GM21723 (cell line): Measurements from ENCODE around the gene C19orf12.
A peak's percentile ranks its signal among the peaks of the same experiment; 100 is the strongest.

ENCODE experiments used
- ATAC-seq: cut with Tn5 transposase; IDR thresholded peaks from one replicate; pipeline ENCODE4 v1.9.1; 2021; ENCODE audit warnings: mild to moderate bottlenecking, moderate library complexity; ENCODE audit not compliant: unreplicated experiment

C19orf12 gene

DNA sequence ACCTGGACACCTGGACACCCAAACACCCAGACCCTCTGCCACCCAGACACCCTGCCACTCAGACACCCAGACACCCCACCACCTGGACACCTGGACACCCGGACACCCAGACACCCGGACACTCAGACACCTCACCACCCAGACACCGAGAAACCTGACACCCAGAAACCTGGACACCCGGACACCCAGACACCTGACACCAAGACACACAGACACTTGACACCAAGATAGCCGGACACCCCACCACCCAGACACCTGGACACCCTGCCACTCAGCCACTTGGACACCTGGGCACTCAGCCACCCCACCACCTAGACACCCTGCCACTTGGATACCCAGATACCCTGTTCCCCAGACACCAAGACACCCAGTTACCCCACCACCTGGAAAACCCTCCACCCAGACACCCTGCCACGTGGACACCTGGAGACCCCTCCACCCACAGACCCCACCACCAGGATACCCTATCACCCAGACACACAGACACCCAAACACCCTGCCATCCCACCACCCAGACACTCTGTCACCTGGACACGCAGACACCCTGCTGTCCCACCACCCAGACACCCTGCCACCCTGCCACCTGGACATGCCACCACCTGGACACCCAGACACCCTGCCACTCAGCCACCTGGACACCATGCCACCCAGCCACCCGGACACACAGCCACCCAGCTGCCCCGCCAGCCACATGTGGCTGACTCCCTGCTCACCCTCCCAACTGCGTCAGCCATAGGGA is 17.4 kb downstream of the C19orf12 start:
- ATAC-seq, result no peak

DNA sequence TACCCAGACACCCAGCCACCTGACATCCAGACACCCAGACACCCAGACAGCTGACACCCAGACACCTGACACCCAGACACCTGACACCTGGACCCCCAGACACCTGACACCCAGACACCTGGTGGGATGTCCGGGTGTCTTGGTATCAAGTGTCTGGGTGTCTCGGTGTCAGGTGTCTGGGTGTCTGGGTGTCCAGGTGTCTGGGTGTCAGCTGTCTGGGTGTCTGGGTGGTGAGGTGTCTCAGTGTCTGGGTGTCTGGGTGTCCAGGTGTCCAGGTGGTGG is 18.6 kb downstream of the C19orf12 start:
- no peak for ATAC-seq

DNA sequence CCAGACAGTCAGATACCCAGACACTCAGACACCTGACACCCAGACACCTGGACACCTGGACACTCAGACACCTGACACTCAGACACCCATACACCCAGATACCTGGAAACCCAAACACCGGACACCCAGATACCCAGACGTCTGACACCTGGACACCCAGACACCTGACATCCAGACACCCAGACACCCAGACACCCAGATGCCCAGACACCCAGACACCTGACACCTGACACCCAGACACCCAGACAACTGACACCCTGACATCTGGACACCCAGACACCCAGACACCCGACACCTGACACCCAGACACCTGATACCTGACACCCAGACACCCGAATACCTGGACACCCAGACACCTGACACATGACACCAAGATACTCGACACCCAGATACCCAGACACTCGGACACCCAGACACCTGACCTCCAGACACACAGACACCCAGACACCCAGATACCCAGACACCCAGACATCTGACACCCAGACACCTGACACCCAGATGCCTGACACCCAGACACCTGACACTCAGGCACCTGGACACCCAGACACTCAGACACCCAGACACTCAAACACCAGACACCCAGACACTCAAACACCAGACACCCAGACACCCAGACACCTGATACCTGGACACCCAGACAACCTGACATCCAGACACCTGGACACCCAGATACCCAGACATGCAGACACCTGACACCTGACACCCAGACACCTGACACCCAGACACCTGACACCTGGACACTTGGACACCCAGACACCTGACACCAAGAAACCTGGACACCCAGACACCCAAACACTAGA is 19.1 kb downstream of the C19orf12 start:
- ATAC-seq, result no peak

DNA sequence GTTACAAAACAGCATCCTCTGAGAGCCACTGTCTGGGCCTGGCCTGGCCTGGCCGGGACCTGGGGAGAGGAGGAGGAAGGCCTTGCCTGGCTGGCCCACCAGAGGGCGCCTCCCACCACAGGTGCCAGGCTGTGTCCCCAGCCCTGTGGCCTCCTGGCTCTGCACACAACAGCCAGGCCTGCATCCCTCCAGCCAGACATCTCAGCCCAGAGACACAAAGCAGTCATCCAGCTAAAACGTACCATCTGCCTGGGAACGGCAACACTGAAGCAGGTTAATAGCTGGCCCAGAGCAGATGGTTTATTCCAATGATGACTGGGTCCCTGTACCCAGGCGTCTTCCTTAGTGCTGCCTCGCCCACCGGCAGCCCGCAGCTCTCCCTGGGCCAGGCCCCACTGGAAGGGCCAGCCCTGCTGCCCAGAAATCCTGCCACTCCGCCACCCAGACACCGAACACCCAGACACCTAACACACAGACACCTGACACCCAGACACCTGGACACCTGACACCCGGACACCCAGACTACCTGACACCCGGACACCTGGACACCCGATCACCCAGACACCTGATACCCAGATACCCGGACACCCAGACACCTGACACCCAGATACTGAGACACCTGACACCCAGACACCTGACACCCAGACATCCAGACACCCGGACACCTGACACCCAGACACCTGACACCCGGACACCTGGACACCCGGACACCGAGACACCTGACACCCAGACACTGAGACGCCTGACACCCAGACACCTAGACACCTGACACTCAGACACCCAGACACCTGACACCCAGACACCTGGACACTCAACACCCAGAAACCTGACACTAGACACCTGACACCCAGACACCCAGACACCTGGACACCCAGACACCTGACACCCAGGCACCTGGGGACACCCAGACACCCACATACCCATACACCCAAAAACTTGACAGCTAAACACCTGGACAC is 20.1 kb downstream of the C19orf12 start:
- peak; percentile 92 for ATAC-seq

DNA sequence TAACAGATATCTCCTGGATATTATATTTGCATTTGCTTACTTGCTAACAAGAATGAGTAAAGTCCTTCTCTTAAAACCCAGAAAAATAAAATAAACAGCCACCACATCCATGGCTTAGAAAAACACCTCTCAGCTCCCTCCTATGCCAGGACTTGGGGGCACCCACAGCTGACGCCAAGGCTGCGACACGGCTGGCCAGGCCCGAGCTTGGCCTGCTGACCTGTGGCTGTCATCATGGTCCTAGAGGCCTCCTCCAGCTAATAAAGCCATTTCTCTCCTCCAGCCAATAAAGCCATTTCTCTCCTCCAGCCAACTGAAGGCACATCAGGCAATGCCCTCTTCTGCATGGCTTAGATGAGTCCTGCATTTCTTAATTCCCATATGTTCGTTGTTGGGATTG is 20.9 kb downstream of the C19orf12 start:
- ATAC-seq, result no peak

DNA sequence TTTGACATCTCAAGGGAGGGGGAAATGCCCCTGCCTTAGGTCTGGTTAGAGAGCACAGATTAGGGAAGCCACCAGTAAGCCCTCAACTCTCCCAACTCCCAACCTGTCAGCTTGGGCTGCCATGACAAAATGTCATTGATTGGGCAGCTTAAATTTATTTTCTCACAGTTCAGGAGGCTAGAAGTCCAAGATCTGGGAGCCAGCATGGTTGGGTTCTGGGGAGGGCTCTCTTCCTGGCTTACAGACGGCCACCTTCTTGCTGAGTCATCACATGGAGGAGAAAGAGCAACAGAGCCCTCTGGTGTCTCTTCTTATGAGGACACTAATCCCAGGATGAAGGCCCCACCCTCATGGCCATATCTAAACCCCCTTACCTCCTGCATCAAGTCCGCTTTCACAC is 24.2 kb downstream of the C19orf12 start:
- ATAC-seq, result no peak

DNA sequence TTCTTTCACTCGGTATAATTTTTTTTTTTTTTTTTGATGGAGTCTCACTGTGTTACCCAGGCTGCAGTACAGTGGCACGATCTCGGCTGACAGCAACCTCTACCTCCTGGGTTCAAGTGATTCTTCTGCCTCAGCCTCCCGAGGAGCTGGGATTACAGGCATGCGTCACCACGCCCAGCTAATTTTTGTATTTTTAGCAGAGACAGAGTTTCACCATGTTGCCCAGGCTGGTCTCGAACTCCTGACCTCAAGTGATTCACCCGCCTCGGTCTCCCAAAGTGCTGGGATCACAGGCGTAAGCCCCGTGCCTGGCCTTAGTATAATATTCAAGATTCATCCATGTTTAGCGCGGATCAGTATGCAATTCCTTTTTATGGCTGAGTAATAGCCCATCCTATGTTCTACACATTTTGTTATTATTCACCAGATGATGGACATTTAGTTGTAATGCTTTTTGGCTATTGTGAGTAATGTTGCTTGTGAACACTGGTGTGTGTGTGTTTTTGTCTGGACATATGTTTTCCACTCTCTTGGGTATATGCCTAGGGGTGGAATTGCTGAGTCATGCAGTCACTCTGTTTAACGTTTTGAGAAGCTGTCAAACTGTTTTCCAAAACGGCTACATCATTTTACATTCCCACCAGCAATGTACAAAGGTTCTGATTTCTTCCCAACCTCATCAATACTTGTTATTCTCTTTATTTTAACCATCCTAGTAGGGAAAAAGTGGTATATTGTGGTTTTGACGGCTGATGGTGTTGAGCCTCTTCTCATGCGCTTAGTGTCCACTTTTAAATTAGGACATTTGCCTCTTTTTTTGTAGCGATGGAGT is 26.9 kb downstream of the C19orf12 start:
- ATAC-seq, result no peak

DNA sequence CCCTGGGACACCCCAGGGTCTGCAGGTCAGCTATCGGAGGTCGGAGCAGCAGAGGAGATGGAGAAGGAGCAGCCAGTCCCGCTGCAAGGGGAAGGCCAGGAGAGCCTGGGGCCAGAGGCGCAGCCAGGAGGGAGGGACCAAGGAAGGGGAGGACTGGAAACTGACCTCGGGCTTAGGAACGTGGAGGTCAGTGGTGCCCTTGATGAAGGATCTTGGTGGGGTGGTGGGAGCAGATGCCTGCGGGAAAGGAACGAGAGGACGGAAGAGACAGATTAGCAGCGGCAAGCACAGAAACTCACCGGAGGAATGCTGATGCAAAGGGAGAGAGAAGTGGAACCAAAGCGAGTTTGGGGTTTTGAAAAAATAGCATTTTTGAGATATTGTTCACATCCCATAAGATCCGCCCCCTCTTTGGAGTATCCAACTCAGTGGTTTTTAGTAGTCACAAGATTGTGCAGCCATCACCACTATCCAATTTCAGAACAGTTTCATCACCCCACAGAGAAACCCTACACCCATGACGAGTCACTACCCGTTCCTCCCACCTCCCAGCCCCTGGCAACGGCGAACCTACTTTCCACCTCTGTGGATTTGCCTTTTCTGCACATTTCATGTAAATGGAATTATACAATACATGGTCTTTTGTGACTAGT is 27.7 kb downstream of the C19orf12 start:
- ATAC-seq, result no peak

DNA sequence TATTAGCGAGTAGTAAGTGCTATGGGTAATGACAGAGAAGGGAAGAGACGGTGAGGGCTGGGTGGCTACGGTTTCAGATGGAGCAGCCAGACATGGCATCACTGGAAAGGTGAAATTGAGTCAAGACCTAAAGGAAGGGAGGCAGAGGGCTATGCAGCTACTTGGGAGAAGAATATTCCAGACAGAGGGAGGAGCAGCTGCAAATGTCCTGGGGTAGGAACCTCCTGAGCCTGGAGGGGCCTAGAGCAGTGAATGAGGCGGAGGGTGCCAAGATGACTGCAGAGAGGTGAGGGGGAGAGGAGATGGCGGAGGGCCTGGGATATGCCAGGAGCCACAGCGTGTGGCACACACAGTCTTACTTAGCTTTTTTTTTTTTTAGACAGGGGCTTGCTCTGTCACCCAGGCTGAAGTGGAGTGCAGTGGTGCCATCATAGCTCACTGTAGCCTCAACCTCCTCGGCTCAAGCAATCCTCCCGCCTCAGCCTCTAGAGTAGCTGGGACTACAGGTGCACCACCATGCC is 28.7 kb downstream of the C19orf12 start:
- no peak for ATAC-seq

DNA sequence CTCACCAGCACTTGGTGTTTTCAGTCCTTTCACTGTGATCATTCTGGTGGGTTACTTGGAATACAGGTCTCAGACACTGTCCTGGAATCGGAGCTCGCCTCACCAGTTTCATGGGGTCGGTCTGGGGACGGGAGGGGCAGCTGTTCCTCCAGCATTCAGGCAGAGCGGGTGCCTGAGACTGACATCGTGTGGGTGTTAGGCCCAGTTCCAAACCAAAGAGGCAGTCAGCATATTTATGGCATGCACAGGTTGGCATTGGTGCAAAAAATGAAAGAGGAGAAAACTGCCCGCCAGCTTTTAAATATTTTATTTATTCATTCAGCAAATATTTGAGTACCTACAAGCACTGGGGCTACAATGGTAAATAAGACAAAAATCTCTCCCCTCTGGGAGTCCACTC is 29.7 kb downstream of the C19orf12 start:
- no peak for ATAC-seq

DNA sequence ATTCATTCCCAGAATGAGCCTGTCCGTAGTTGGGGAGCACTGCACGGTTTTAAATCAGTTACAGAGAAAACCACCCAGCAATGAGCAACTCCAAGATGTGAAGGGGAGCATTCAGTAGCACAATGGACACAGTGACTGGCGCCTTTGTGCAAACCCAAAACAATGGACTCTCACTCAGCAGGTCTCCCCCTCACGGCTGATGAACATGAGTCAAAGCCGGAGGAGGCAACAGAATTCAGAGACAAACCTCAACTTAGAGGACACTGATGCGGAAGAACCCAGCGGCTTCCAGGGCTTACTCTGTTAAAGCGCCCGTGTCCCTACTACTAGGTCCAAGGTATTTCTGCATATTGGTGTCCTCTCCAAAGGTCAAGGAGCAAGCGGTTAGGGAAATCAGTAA is 32.1 kb downstream of the C19orf12 start:
- no peak for ATAC-seq

DNA sequence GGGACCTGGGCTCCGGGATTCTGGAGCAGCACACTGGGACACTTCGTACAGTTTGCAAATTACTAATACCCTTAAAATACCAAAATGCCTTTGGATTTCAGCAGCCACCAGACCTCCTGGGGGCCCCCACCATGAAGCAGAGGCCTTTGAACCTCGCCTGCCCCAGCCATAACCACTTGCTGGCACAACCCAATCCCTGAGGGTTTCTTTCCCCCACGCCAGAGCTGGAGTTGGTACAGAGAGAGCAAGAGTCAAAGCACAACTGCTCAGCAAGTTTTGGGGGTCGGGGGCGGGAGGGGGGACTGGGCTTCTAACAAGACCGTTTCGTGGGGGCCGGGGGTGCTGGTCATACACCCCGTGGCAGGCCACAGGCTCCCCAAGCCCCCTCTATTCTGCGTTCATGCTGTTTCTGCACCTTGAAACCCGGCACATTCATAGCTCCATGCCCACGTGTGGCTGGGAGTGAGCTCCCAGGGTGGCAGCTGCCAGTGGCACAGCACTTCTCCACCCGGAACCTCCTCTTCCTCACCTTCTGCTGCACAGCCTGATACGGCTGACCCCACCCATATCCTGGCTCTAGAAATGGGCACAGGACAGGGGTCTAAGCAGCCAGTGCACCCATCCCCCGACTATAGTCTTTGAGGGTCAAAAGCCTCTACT is 32.7 kb downstream of the C19orf12 start:
- no peak for ATAC-seq

DNA sequence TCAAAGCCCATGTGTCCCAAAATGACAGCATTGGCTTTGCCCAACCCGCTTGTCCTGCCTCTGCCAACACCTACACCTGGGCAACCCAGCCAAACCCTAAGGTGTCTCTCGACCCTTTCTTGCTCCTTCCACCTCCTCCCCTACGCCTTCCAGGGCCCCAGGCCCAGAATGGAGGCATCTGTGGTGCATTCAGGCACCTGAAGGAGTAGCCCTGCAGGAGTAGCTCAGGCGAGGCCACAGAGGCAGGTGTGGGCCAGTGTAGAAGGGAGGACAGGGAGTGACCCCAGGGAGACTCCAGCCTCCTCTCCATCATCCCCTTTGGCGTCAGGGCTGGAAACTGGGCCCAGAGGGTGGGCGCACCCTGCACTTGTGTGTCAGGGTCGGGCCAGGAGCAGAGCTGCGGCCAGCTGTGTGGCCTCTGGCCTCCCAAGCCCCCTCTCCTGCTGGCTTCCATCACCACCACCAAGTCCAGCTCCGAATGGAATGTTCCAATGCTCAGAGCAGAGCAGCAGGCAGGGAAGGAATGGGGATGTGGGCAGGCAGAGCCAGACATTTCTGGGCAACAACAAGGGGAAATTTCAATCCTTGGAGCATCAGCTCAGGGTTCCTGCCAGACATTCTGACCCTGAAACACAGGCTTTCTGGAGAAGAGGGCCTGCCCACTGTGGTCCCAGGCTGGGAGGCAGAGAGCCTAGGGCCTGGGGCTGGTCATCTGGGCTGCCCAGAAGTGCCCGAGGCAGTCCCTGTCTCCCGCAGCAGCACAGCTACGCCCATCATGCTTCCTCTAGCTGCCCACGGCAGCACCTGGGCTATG is 33.4 kb downstream of the C19orf12 start:
- ATAC-seq, result no peak

DNA sequence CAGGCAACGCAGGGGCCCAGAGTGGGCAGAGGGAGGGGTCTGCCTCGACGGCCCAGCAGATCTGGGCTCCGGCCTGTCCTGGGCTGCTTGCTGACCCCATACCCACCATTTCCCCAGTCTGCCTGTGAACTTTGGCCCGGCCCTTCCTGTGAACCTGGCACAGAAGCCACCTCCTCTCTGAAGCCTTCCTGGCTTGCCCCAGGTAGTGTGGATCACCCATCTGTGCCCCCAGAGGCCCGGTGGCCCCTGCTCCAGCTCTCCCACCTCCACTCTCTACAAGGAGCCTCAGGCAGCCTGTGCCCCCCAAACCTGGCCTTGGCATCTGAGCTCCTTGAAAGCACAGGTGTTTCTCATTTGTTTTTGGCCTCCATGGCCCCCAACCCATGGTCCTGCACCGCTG is 34.1 kb downstream of the C19orf12 start:
- no peak for ATAC-seq

DNA sequence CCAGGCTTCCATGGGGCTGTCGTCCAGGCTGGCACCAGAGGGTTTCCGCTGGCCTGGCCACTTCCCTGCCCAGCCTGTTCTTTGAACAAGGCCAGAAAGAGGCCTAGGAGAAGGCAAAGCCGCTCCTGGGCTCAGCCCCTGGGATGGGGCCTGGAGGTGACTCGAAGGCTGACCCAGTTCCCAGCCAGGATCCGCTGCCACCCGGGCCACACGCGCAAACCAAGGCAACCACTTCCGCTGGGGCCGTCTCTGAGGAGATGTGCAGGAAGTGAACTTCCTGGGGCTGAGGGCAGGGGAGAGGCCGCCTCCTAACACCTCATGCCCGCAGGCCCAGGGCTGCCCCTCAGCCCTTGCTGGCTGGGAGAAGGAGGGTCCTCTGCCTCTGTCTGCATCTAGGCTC is 34.6 kb downstream of the C19orf12 start:
- peak; percentile 63 for ATAC-seq

DNA sequence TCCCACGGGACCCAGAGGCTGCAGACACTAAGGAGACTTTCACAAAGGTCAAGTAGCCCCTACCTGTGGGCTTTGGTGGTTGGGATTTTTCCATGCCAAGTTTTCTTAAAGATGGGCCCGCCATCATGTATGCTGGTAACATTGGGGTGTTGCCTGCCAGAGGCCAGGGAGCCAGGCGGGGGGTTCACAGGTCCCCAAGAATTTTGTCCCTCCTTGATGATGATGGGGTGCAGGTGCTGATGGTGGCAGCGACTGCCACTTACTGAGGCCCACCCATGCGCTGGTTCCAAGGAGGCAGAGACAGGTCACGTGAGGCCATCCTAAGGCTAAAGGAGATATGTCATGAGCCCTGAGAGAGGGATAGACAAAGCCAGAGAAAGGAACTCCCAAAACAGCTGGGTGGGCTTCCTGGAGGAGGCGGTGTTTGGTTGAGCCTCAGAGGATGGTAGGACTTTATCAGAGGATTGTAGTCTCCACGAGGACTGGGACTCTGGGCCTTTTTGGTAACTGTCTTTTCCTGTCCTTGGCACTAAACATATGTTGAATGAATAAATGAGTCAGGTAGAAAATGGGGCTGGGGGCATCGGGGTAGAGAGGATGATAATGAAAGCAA is 35.4 kb downstream of the C19orf12 start:
- no peak for ATAC-seq

DNA sequence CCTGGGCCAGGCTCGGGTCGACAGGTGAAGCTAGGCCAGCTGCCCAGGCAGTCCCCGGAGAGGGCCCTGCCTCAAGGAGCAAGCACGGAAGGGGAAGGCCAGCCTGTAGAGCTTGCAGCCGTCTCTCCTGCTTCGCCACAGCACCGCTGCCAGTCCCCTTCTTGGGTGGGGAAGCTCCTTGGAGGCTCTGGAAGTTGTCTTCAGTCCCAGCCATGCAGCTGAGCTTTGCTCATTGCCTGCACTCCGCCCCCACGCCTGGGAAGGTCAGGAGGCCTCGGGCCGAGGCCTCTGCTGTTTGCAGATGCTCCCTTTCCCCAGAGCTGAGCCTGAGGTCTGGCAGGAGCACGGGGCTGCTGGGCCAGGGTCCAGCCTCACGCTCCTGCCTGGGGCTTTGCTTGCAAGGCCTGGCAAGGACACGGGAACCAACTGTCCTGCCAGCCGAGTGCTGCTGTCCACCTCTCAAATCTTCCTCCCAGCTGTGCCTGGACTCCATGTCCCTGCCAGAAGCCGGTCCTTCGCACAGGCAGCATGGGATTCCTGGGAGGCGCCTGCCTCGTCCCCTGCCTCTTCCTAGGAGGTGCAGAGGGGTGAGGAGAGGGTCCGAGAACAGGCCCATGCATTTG is 36.5 kb downstream of the C19orf12 start:
- no peak for ATAC-seq
